Stimulated activated CD8-positive, alpha-beta memory T cell treated with anti-CD3 and anti-CD28 coated beads, Interleukin-4, amount 100 ng/mL, for 4 hours (primary cell): ENCODE results near the gene RSL24D1.
A peak's percentile ranks its signal among the peaks of the same experiment; 100 is the strongest.
"Not testable (repeated sequence)": the region's sequence is repeated elsewhere in the genome, so short reads cannot be mapped to it uniquely, and the experiment has no call there.

ENCODE experiments used
- DNase-seq, 2 donors: peaks; one replicate each; pipeline ENCODE4 v3.0.0-alpha.2; 2020; ENCODE audit warnings: low read depth in 2 of 2, low spot score in 1 of 2

RSL24D1 gene

DNA sequence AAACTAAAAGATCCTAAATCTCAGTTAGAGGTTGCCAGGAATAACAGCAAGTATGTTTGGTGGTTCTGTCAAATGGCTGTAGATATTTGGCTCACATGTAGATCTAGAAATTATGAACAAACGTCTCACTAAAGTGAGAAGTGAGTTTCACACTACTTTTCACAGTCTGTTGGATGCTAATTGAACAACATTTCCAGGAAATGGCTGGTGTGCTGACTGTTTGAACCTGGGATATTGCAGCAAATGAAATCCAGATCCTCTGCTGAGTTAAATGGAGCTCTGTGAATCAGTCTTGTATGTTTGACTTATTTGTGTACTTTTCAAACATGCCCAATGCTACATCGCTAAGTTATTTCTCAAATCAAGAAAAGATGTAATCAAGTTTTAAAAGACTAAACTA is 21.3 kb upstream of the RSL24D1 start:
- no peak for DNase-seq

DNA sequence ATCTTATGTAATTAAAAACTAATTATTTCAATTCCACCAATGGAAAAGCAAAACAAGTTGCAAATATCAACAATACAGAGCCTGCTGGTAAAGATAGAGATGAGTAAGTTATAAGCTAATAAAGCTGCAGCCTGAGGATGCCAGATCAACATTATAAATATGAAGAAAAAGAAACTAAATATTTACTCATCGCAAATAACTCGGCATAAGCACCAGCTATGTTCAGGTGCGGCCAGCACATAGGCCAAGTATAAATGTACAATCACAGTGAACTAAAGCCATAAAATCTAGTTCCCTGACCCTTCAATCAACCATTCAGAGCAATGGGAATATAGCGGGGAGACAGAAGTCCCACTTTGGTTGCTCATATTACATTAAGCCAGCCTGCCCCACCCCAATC is 7.7 kb upstream of the RSL24D1 start:
- no peak for DNase-seq

DNA sequence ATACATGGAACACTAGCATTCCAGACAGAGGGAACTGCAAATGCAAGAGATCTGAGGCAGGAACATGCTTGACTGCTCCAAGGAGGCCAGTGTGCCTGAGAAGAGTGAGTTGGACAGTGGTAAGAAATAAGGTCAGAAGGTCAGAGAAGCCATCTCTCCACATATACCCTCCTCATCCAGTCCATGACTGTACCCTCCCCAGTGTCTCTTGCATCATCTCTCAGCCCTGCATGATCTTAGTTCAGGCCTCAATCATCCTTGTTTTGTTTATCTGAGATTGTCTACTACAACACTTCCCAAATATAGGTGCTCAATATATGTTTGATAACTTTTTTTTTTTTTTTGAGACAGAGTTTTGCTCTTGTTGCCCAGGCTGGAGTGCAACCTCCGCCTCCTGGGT is 5.5 kb upstream of the RSL24D1 start:
- DNase-seq: no peak

DNA sequence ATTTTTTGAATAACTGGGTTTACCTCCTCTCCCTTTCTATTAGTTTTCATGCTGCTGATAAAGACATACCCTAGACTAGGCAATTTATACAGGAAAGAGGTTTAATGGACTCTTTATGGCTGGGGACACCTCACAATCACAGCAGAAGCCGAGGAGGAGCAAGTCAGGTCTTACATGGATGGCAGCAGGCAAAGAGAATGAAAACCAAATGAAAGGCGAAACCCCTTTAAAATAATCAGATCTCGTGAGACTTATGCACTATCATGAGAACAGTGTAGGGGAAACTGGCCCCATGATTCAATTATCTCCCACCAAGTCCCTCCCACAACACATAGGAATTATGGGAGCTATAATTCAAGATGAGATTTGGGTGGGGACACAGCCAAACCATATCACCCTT is 2.0 kb upstream of the RSL24D1 start:
- no peak for DNase-seq

DNA sequence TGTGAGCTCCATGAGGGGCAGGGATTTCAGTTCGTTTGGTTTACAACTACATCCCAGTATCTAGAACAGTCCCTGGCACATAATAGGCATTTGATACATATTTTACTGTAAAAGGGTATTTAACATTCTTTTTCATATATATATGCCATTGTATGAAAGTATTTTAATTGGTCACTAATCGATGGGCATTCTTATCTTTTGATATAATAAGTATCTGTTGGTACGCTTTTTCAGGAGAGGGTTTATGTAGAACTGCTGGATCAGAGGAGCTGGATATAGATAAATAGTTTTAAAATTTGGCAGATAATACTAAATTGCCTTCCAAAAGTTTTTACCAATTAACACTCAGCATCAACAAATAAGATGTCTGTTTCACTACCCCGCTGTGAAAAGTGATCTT is 978 bp upstream of the RSL24D1 start:
- no peak for DNase-seq

DNA sequence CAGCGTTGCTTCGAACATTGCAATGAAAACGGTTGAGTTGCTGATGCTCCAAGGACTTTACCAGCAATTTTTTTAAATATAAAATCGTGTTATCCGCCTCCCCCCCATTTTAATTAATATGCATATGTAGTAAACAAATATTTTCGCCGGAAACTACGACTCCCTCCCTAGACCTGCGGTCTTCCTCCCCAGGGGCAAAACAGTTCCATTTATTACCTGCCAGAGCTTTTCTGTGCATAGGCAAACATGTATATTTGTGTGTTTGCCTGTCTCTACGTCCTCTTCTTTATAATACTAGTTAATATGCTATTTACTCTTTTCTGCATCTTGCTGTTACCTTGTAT is 593 bp upstream of the RSL24D1 start:
- DNase-seq: no peak

DNA sequence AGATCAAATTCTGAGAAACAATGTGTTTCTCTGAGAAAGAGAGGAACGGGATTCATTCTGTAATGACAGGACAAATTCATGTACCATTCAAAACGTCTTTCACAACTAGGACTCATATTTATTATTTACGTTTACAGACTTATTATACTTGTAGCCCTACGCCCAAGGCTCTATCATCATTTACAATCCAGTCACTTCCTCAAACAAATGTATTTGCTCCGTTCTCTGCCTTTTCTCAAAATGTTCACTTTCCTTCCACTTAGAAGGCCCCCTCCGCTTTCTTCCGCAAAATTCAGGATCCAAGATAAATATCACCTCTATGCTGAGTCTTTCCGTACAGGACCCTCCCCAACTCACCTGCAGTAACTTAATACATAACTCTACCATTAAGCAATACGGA is 745 bp downstream of the RSL24D1 start:
- no peak for DNase-seq

DNA sequence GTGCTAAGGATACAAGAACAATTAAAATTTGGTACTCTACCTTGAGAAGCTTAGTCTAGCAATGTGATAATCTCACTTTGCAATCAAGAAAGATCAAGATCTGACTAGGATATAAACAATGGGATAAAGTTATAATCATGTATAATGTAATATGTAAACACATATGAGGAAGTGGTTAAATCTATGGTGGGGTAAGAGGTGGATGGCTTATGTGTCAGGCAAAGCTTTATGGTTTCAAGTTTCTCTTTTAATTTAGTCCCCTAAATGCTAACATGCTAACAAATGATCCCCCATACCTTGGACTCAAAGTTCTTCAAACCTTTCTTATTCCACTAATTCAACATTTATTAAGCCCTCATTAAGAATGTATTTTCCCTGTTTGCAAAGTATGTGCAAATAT is 2.5 kb downstream of the RSL24D1 start:
- DNase-seq: no peak

DNA sequence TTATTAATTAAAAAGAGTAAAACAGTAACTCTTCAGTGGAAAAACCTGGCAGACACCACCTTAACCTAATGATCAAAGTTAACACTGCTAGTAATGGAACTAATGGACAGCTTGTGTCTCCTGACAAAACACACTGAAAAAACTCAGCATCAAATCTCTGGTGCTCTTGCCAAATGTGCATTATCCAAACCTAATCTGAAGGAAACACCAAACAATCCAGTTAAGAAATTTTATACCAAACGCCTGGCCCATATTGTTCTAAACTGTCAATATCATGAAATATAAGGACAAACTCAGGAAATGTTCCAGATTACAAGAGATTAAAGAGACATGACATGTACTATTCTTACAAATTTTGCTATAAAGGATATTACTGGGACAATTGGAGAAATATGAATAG is 10.4 kb downstream of the RSL24D1 start:
- DNase-seq: no peak

DNA sequence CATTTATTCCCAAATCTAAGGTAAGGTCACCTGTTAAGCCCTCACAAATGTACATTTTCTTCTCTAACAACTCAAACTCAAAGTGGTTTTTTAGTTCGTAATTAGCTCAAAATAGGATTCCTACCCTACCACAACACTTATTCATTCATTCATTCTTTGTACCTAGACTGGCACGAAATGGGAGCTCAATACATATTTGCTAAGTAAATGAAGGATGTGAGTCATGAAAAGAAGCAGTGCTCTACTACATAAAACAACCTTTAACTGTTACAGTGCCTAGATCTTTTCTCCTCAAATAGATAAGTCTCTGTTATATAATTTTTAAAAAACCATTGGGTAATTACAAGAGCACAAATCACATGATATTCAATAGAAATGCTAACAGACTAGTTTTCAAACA is 13.1 kb downstream of the RSL24D1 start:
- DNase-seq: no peak

DNA sequence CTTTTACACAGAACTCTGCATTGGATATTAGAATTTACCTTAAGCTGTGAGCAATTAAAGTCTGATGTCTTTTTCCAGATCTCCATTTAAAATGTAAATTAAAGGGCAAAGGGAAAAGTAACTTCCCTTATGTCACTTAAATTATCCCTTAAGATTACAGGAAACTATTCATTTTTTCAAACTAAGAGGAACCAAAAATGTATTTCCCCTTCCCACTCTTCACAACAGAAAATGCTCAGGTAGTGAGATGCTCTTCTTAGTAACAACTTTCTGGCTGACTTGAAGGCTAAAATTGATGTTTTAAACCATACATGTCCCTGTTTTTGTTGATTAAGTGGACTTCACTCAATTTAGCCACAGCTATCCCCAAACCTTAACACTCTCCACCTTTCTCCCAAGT is 17.6 kb downstream of the RSL24D1 start:
- DNase-seq: no peak

DNA sequence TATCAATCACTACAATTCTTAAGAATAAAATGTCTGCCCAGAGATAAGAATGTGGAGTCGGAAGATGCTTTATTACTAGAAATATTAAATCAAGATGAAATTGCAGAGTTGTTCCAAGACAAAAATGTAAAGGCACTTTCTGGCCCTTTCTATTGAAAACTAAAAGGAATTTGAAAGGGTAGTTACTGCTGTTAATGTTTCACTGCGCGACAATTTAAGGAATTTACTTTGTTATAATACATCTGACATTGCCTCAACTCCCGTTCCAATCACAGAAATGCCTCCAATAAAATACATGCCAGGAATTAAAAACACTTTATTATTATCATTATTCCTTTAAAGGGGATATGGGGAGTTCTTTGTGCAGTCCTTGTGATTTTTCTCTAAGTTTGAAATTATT is 26.4 kb downstream of the RSL24D1 start:
- DNase-seq: no peak

DNA sequence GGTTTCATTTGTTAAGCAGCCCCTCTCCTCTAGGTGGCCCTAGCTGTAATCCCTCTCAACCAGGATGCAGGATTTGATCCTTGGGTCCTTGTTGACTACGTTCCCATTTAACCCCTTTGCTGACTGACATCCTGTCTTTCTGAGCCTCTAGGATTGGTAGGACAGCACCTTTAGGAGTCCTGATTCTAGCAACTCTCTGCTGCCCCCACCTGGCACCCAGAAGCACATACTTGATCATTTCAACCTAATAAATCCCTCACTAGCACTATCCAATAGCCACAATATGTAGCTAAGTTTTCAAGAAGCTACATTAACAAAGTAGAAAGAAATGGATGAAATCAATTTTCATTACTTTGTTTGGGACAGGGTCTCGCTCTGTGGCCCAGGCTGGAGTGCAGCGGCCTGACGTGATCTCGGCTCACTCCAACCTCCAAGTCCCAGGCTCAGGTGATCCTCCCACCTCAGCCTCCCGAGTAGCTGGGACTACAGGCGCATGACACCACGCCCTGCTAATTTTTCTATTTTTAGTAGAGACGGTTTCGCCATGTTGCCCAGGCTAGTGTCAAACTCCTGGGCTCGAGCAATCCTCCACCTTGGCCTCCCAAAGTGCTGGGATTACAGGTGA is 28.3 kb downstream of the RSL24D1 start:
- DNase-seq: peak; percentile 4

DNA sequence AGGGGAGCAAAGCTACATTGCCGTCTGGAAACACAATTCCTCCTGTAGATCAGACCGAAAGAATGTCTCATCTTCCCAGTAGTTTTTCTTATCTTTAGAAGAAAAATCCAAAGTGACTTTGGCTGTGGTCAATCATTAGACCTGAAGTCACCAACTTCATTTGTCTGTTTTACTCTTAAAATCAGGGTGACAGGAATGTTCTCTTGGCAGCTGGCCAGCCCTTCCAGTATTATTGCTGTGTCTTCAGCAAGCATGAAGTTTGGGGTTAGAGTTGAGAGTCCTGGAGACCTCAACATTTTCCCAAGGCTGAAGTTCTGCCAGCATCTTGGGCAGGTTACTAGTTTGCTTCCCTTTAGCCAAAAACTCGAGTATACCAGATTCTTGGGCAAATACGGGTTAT is 32.5 kb downstream of the RSL24D1 start:
- no peak for DNase-seq

DNA sequence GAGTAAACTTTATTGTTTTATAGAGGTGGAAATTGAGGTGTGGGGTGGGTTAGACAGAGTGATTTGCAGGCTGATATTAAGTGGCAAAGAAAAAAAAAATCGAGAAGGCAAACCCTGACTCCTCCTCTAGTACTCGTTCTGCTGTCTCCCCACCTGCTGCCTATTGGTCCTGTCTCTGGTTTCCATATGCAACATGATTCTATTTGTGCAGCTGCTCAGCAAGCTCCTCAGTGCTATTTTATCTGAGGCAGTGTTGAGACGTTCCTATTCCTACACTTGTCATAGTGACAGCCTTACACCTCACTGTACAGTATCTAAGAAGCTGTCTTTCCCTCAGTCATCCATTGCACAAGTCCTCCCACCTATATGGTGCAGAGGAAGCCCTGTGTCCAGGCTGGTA is 45.1 kb downstream of the RSL24D1 start:
- no peak for DNase-seq

DNA sequence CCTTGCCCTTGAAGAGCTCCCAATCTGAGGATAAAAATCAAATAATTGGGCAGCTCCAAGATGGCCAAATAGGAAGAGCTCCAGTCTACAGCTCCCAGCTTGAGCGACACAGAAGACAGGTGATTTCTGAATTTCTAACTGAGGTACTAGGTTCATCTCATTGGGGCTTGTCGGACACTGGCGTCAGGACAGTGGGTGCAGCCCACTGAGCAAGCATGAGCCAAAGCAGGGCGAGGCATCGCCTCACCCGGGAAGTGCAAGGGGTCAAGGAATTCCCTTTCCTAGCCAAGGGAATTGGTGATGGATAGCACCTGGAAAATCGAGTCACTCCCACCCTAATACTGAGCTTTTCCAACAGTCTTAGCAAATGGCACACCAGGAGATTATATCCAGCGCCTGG is 53.6 kb downstream of the RSL24D1 start:
- not testable (repeated sequence) for DNase-seq

DNA sequence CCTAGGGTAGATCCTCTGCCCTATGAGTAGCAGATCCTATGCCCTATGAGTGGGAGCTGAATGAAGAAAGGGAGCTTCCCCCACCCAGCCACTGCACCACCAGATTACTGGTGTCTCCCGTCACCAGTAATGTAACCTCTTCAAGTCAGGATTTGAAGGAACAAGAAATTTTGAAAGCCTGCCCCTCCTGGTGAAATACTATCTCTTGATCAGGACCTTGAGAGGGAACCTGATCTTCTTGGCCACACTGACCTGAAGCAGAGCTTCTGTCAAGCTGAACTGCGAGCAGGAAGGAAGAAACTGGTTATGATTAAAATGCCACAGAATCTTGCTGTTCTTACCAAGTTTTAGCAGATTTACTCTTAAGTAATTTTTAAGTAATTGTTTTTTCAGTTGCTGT is 62.8 kb downstream of the RSL24D1 start:
- no peak for DNase-seq

DNA sequence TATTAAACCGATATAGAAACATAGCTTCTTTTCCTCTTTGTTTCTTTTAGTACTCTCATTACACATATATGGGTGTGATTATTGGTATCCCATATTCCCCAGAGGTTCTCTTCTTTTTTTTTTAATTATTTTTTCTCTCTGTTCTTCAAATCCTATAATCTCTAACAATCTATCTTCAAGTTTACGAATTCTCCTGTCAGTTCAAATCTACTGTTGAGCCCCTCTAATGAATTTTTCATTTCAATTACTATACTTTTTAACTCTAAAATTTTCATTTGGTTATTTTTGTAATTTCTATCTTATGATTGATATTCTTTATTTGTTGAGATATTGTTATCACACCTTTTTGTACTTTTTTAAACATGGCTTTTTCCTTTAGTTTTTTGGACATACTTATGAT is 64.1 kb downstream of the RSL24D1 start:
- no peak for DNase-seq
